ENCODE results near the gene PDLIM7. TPM values are rescaled to one million over a fixed set of nuclear protein-coding genes. Genes with fewer than 3 reads are reported as not detected.

The PDLIM7 gene
- total and polyA plus RNA-seq, 2 experiments from 2014 or later, result 94.7 to 128 TPM

DNA sequence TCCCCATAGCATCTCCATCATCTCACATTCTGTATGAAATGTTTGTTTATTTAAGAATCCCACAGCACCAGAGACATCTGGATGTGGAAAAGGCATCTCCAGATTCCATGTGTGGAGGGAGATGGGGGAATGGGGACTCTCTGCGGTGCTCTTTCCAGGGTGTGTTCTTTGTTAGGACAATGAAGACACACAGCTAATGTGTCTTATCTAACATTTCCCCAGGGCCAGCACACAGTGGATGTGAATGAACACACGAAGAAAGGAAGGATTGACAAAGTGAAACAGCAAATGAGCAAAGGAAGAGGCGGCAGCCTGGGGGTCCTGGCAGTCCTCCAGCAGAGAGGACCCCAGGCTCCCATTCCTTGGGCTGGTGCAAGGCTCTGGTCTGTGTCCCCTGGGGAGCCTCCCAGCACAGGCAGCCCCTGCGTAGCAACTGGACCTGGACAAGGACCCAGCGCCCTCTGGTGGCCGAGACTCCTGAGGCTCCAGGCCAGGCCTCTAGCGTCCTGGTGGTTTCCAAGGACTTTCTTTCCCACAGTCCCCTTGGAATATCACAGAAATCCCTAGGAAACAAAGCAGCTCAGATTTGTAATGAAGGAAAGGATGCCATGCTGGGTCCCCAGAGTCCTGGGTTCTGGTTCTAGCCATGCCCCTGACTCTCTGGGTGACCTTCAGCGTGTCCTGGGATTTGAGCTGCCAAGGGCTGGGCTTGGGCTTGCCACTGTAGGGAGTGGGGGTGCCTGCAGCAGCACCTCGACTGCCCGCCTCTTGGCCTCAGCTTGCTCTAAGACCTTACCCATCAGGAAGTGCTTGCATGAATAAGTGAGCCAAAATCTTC, 3.5 kb upstream of the PDLIM7 start:
- H3K36me3 Mint-ChIP-seq (ENCODE audit: low read depth), result peaks cover 7% of the 10 kb centered on the region
- TF ChIP-seq, protein P1, sequence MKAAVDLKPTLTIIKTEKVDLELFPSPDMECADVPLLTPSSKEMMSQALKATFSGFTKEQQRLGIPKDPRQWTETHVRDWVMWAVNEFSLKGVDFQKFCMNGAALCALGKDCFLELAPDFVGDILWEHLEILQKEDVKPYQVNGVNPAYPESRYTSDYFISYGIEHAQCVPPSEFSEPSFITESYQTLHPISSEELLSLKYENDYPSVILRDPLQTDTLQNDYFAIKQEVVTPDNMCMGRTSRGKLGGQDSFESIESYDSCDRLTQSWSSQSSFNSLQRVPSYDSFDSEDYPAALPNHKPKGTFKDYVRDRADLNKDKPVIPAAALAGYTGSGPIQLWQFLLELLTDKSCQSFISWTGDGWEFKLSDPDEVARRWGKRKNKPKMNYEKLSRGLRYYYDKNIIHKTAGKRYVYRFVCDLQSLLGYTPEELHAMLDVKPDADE (IDR thresholded peaks at IDR 0.05), result no peak
- TF ChIP-seq EZH2 (IDR thresholded peaks at IDR 0.05; ENCODE audit: low read depth, unreplicated experiment) (no peak), CTCF (conservative IDR thresholded peaks at IDR 0.05; ENCODE audit: low read depth in 2 of 2) (peak; percentile 94 to 98; a peak in 3 of 4 replicates), REST (IDR thresholded peaks at IDR 0.05; ENCODE audit: unreplicated experiment) (no peak)
- TF ChIP-seq, protein P2, sequence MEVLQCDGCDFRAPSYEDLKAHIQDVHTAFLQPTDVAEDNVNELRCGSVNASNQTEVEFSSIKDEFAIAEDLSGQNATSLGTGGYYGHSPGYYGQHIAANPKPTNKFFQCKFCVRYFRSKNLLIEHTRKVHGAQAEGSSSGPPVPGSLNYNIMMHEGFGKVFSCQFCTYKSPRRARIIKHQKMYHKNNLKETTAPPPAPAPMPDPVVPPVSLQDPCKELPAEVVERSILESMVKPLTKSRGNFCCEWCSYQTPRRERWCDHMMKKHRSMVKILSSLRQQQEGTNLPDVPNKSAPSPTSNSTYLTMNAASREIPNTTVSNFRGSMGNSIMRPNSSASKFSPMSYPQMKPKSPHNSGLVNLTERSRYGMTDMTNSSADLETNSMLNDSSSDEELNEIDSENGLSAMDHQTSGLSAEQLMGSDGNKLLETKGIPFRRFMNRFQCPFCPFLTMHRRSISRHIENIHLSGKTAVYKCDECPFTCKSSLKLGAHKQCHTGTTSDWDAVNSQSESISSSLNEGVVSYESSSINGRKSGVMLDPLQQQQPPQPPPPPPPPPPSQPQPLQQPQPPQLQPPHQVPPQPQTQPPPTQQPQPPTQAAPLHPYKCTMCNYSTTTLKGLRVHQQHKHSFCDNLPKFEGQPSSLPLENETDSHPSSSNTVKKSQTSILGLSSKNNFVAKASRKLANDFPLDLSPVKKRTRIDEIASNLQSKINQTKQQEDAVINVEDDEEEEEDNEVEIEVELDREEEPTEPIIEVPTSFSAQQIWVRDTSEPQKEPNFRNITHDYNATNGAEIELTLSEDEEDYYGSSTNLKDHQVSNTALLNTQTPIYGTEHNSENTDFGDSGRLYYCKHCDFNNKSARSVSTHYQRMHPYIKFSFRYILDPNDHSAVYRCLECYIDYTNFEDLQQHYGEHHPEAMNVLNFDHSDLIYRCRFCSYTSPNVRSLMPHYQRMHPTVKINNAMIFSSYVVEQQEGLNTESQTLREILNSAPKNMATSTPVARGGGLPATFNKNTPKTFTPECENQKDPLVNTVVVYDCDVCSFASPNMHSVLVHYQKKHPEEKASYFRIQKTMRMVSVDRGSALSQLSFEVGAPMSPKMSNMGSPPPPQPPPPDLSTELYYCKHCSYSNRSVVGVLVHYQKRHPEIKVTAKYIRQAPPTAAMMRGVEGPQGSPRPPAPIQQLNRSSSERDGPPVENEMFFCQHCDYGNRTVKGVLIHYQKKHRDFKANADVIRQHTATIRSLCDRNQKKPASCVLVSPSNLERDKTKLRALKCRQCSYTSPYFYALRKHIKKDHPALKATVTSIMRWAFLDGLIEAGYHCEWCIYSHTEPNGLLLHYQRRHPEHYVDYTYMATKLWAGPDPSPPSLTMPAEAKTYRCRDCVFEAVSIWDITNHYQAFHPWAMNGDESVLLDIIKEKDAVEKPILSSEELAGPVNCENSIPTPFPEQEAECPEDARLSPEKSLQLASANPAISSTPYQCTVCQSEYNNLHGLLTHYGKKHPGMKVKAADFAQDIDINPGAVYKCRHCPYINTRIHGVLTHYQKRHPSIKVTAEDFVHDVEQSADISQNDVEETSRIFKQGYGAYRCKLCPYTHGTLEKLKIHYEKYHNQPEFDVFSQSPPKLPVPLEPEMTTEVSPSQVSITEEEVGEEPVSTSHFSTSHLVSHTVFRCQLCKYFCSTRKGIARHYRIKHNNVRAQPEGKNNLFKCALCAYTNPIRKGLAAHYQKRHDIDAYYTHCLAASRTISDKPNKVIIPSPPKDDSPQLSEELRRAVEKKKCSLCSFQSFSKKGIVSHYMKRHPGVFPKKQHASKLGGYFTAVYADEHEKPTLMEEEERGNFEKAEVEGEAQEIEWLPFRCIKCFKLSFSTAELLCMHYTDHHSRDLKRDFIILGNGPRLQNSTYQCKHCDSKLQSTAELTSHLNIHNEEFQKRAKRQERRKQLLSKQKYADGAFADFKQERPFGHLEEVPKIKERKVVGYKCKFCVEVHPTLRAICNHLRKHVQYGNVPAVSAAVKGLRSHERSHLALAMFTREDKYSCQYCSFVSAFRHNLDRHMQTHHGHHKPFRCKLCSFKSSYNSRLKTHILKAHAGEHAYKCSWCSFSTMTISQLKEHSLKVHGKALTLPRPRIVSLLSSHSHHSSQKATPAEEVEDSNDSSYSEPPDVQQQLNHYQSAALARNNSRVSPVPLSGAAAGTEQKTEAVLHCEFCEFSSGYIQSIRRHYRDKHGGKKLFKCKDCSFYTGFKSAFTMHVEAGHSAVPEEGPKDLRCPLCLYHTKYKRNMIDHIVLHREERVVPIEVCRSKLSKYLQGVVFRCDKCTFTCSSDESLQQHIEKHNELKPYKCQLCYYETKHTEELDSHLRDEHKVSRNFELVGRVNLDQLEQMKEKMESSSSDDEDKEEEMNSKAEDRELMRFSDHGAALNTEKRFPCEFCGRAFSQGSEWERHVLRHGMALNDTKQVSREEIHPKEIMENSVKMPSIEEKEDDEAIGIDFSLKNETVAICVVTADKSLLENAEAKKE (CRISPR knock-in tag; IDR thresholded peaks at IDR 0.05), result no peak
- peaks cover 33% of the 10 kb centered on the region for H3K27me3 Mint-ChIP-seq (ENCODE audit: insufficient read depth, low read depth, poor library complexity)
- Histone ChIP-seq H3K4me3 (no peak overlapping the region), H2AFZ (peak overlapping the region; percentile 35; the same call in 1 of the 2 replicates), H3K4me1 (ENCODE audit: insufficient read depth) (peaks cover 29% of the 10 kb centered on the region), H3K36me3 (ENCODE audit: insufficient read depth) (no peaks in the 10 kb centered on the region), H3F3A (replicated peaks; ENCODE audit: low read depth) (peaks cover 18% of the 10 kb centered on the region), H3K79me2 (replicated peaks; ENCODE audit: insufficient read depth) (peaks cover 7% of the 10 kb centered on the region), H3K4me2 (peak overlapping the region; percentile 36; the same call in 1 of the 2 replicates), H3K27me3 (ENCODE audit: insufficient read depth) (peaks cover 22% of the 10 kb centered on the region), H3K9me2 (ENCODE audit: insufficient read depth) (no peaks in the 10 kb centered on the region), H4K20me1 (replicated peaks; ENCODE audit: insufficient read depth) (no peaks in the 10 kb centered on the region; the same call in 1 of the 2 replicates), H3K27ac (ENCODE audit: low read depth) (no peak overlapping the region)
- ATAC-seq (peak; percentile 39), DNase-seq (ENCODE audit: low spot score) (peak; percentile 97)
- no peaks in the 10 kb centered on the region for H3K9me3 Mint-ChIP-seq
- H3K4me1 Mint-ChIP-seq, result peaks cover 32% of the 10 kb centered on the region
- H3K27ac Mint-ChIP-seq, result no peak overlapping the region
- no peak overlapping the region for H3K4me3 Mint-ChIP-seq
